GM13976 (cell line): ENCODE data around the gene TTC7B.

Source experiments
- DNase-seq: peaks from one replicate; pipeline ENCODE4 v3.0.0; 2012; ENCODE audit warnings: low spot score
- in situ Hi-C: fragments of 300-500 bp; cut with MboI; formaldehyde crosslinking; loops from one replicate; pipeline ENCODE4 v1.12.0; 2022; ENCODE audit warnings: low sequenced_read_pairs, mixed read lengths, inconsistent platforms; ENCODE audit not compliant: unreplicated experiment
- TF ChIP-seq, protein P1 (sequence below): IDR thresholded peaks from 2 replicates; pipeline ENCODE4 v1.5.1; 2012; ENCODE audit warnings: borderline replicate concordance, mild to moderate bottlenecking; ENCODE audit not compliant: insufficient read depth; ENCODE audit errors: extremely low read depth, missing control alignments, control extremely low read depth

Gene TTC7B

GRCh38 chr14:90743826-90744225, 72.4 kb downstream of the TTC7B start:
- in situ Hi-C loops: no loop called here
- TF ChIP-seq, protein P1, sequence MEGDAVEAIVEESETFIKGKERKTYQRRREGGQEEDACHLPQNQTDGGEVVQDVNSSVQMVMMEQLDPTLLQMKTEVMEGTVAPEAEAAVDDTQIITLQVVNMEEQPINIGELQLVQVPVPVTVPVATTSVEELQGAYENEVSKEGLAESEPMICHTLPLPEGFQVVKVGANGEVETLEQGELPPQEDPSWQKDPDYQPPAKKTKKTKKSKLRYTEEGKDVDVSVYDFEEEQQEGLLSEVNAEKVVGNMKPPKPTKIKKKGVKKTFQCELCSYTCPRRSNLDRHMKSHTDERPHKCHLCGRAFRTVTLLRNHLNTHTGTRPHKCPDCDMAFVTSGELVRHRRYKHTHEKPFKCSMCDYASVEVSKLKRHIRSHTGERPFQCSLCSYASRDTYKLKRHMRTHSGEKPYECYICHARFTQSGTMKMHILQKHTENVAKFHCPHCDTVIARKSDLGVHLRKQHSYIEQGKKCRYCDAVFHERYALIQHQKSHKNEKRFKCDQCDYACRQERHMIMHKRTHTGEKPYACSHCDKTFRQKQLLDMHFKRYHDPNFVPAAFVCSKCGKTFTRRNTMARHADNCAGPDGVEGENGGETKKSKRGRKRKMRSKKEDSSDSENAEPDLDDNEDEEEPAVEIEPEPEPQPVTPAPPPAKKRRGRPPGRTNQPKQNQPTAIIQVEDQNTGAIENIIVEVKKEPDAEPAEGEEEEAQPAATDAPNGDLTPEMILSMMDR: no peak
- DNase-seq: no peak

GRCh38 chr14:90743425-90743824, 72.8 kb downstream of the TTC7B start:
- in situ Hi-C loops: no loop called here
- no peak for DNase-seq
- TF ChIP-seq, protein P1: no peak

- no peak for DNase-seq
- in situ Hi-C loops: no loop called here
- TF ChIP-seq, protein P1: no peak
These were observed 73.5 kb downstream of the TTC7B start for GRCh38 chr14:90742729-90743128.

DNA sequence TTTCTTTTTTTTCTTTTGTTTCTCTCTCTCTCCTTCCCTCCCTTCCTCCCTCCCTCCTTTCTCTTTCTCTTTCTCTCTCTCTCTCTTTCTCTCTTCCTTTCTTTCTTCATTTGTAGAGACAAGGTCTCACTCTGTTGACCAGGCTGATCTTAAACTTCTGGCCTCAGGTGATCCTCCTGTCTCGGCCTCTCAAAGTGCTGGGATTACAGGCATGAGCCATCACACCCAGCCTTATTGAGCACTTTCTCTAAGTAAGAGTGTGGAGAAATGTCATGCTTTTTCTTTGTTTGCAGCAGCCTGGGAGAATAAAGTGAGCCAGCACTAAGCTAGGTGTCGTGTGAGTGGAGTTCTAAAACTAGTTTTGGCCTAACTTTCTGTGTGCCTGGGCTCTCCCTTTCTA, 74.0 kb downstream of the TTC7B start:
- TF ChIP-seq, protein P1: no peak
- DNase-seq: no peak
- in situ Hi-C loops: no loop called here

DNA sequence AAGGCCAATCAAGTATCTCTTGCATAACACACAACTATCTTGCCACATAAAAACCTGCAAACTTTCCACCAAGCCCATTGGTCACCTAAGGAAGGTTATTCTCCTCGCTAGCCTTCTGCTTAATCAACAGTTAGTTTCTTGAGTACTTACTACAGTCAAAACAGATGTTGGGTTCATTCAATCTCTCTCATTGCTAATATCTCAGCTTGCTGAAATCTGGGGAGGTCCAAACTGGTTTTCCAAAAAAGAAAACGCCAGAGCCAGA, 74.6 kb downstream of the TTC7B start:
- in situ Hi-C loops: no loop called here
- DNase-seq: no peak
- TF ChIP-seq, protein P1: no peak

DNA sequence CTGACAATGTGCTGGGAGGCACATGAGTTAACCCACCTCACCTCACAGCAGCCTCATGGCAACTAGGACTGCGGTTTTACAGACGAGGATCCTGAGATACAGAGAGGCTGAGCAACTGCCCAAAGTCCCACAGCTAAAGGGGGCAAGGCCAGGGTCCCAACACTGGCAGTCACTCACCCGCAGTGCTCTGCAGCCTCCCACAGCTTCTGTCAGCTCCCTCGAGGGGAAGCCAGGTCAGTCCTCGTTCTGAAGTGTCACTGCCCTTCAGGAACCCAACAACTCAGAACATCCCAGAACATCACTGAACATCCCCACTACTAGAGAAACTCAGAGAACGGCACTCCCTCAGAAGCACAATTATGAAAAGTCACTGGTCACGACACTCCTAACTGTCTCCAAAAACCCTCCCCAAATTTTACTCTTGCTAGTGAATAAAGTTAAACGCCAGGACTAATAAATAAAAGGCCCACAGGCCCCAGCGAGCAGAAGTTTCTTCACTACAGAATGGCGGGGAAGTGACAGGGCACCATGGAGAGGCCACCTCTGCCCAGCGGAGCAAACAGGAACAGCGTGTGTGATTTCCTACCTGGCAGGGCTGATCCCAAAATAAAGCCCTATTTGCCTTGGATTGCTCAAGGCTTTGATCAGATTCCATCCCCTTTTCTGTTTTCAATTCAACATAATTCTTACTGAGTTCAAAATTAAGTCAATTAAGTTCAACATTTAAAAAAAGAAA, 75.1 kb downstream of the TTC7B start:
- in situ Hi-C loops: no loop called here
- no peak for DNase-seq
- TF ChIP-seq, protein P1: no peak

GRCh38 chr14:90740081-90740480, 76.1 kb downstream of the TTC7B start:
- in situ Hi-C loops: no loop called here

More at GRCh38 chr14:90740081-90740480, 76.1 kb downstream of the TTC7B start:
- TF ChIP-seq, protein P1: no peak
- no peak for DNase-seq
